Astrocyte of the spinal cord (primary cell): ENCODE results near the gene KRABD2.
A peak's percentile ranks its signal among the peaks of the same experiment; 100 is the strongest.
"Not testable (repeated sequence)": the region's sequence is repeated elsewhere in the genome, so short reads cannot be mapped to it uniquely, and the experiment has no call there.

ENCODE experiments used
- DNase-seq: peaks from one replicate; pipeline ENCODE4 v3.0.0; 2011; ENCODE audit warnings: low read depth, low spot score
- H3K4me3 ChIP-seq: 2 replicates; pipeline ENCODE4 v1.5.1; 2011; ENCODE audit warnings: low read depth, mild to moderate bottlenecking, low read length, moderate library complexity
- CTCF ChIP-seq: IDR thresholded peaks from 2 replicates; pipeline ENCODE4 v1.5.1; 2012; ENCODE audit warnings: low read depth, mild to moderate bottlenecking, low read length, inconsistent platforms
- in situ Hi-C: cut with HindIII; loops from 2 replicates; pipeline ENCODE4 v1.10.0; 2017; ENCODE audit warnings: low sequenced_read_pairs

KRABD2 gene

DNA sequence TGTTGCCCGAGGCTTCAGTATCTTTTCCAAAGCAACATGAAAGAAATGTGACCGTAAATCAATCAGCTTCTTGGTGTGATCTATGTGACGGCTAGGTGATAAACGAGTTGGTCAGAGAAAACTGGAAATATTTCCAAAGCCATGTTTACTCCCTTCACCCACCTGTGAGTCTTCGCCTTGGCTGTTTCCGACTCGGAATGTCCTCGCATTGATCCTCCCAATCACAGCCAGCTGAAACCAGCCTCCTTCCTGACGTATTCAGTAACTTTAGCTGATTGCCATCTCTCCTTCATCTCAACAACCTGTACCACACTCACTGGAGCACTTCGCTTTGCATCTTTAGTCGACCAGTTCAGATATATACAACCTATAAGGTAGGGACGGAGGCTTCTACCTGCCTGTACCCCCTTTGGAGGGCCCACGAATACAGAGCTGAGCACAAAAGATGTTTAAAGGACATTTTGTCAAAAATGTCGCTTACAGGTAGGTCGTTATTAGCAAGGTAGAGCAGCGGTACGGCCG, 705 bp downstream of the KRABD2 start:
- no peak for DNase-seq
- no peak for TF ChIP-seq CTCF
- peak overlapping the region; percentile 83 for H3K4me3 ChIP-seq
- in situ Hi-C loops, result no loop called here

- H3K4me3 ChIP-seq, in situ Hi-C loops, DNase-seq: not testable (repeated sequence)
Observed at GRCh38 chr17:8373856-8374255, 2.6 kb downstream of the KRABD2 start.

DNA sequence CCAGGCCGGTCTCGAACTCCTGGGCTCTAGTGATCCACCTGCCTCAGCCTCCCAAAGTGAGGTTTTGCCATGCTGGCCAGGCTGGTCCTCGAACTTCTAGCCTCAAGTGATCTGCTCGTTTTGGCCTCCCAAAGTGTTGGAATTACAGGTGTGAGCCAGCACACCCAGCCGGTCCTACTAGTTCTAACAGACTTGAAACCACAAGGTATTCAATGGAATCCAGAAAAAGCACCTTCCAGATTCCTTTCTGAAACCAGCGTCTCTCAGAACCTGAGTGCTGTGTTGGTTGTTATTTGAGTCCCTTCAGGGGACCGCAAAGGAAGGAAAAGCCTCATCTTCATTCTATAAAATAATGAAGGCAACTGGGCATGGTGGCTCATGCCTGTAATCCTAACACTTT, 4.1 kb downstream of the KRABD2 start:
- H3K4me3 ChIP-seq, result no peak overlapping the region
- no peak for TF ChIP-seq CTCF
- in situ Hi-C loops, result no loop called here
- DNase-seq, result no peak

DNA sequence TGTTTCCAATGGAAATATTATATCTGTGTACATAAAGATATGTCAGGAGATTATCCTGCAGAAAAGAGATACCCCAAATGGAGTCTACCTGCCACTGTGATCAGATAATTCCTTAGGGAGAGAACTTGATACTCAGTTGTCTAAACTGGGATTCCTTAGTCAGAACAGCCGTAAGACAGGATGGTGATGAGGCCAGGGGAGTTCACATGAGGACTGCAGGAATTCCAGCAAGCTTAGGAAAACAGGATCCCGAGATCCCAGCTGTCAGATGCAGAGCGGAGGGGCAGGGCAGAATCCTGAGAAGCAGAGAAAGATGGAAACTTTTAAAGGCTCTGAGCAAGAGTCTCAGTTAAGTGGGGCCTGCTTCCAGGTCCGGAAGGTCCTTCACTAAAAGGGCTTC, 4.7 kb downstream of the KRABD2 start:
- no peak overlapping the region for H3K4me3 ChIP-seq
- TF ChIP-seq CTCF, result no peak
- in situ Hi-C loops, result no loop called here
- DNase-seq, result no peak

GRCh38 chr17:8369944-8370343, 6.6 kb downstream of the KRABD2 start:
- in situ Hi-C loops, result no loop called here
- no peak overlapping the region for H3K4me3 ChIP-seq
- TF ChIP-seq CTCF, result no peak
- no peak for DNase-seq

DNA sequence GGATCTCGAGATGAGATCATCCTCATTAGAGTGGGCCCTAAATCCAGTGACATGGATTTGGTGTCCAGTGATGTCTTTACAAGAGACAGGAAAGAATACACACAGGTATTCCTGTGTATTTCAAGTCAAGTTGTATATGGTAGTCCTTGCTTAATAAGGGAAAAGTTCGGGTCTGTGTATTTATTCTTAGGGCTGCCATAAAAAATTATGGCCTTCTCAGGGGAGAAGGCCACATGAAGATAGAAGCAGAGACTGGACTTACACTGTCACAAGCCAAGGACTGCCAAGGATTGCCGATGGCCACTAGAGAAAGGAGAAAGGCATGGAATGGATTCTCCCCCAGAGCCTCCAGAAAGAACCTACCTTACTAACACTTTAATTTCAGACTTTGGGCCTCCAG, 8.3 kb downstream of the KRABD2 start:
- H3K4me3 ChIP-seq, result no peak overlapping the region
- in situ Hi-C loops, result no loop called here
- no peak for TF ChIP-seq CTCF
- DNase-seq, result no peak

DNA sequence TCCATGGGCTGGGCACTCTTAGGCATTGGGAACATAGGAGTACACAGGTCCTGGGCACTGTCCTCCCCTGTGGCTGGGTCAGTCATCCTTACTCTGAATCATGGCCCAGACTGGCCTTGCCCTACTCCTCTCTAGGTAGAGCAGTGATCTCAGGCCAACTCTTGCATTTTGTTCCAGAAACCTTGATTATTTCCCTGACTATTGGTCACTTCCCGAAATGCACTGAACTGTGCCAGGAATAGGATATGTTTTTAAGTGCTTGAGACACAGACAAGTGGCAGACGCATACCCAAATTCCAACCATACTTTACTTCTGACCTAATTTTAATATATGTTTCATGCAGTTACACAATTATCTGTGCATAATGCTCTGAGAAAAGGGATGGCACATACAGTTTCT, 10.3 kb downstream of the KRABD2 start:
- in situ Hi-C loops, result no loop called here
- DNase-seq, result peak; percentile 52
- no peak overlapping the region for H3K4me3 ChIP-seq
- TF ChIP-seq CTCF, result no peak
